HuH-7 (cell line): ENCODE results near the gene MME.

ENCODE experiments used
- DNase-seq: peaks from one replicate; pipeline ENCODE4 v3.0.0; 2011; ENCODE audit warnings: low spot score

MME gene

DNA sequence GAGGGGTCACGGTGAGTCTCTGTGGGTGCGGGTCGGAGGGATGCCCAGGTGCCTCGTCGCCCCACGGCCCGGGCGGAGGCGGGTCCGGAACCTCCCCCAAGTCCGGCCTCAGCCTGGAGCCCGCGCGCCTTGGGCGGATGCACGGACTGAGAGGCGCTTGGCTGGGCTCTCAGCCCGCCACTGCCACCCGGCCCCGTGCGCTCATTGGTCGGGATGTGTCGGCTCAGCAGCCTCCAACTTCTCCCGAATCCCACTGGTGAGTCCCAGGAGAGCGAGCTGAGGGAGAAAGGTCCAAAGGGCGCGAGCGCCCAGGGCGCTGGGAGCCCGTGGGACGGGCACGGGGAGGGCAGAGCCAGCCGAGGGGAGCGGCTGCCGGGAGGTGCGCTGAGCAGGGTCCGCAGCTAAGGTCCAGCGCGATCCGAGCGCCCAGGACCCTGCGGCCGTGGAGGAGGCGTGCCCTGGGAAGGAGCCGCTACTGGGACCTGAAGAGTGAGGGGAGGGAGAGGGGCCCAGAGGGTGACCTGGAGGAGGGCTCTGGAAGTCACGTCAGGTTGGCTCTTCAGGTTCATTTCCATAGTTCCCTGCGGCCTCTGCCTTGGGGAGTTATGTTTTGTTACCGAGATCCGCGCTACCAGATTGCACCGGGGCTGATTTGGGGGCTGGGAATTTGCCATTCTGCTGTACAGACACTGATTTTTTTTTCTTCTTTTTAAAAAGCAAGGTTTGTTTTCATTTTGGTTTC, at the start of gene MME:
Gene MME (plus strand): TSS at position 574 of the 742 bp plus-strand sequence. CDS start 3,849 bp downstream, outside the sequence.
- no peak for DNase-seq

DNA sequence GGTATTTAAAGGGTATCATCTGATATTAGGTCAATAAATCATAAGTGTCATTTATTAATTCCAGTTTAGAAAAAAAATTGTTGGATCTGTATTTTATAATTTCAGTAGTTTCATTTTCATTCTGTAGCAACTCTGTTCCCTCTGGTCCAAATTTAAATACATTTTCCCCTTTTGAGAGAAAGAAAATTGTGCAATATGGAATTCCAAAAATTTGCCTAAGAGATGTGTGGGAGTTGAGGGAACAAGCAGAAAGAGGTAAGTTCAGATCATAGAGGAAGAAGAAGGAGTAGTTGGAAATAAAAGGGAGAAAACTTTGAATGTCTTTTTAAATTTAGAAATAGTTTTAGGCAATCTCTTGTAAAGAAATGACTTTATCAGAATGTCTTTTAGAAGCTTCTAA, 48.9 kb upstream of the MME start:
- DNase-seq = no peak

DNA sequence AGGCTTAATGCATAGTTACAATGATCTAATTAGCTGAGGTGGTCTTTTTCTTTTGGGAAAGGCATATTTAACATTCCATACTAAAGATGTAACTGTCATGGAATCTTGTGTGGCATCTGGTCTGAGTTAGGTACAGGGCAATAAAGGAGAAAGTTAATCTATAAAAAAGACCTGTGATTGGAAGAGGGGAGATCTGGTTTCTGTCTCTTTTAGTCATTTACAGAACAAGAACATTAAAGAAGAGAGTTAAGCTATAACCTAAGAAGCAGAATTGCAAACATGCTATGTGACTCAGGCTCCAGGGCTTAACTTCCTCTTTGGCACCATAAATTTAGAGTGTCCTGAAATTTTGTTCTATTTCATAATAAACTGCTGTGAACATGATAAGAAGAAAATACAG, 47.2 kb upstream of the MME start:
- no peak for DNase-seq

DNA sequence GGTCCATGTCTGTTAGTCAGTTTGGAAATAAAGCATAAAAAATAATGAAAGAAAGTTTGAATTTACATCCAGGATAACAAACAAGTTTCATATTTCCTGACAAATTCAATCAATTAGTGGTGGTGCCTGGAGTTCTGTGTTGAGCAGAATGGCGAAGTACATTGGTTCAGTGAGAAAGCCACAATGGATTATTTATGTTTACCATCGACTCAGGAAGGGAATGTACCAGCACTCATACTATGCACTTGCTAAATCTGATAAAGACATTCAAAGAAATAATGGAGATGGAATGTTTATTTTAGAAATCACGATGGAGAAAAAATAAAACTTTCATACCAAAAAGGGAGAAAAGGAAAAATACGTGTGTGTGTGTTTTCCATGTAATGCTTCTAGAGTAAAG, 45.3 kb upstream of the MME start:
- DNase-seq = no peak

DNA sequence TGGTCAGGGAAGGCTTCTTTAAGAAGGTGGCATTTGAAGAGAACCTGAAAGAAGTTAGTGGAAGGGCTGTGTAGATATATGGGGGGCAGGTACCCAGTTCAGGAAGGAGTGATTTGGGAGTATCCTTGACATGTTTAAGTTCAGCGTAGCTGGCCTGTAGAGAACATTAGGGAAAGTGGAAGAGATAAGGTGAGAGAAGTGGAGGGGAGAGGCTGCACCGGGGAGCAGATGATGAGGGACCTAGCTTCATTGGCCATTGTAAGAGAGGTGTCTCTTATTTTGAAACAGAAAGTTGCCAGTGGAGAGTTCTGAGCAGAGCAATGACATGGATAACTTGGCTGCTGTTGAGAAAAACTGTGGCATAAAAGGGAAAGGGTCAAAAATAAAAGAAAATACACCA, 44.6 kb upstream of the MME start:
- DNase-seq = no peak

DNA sequence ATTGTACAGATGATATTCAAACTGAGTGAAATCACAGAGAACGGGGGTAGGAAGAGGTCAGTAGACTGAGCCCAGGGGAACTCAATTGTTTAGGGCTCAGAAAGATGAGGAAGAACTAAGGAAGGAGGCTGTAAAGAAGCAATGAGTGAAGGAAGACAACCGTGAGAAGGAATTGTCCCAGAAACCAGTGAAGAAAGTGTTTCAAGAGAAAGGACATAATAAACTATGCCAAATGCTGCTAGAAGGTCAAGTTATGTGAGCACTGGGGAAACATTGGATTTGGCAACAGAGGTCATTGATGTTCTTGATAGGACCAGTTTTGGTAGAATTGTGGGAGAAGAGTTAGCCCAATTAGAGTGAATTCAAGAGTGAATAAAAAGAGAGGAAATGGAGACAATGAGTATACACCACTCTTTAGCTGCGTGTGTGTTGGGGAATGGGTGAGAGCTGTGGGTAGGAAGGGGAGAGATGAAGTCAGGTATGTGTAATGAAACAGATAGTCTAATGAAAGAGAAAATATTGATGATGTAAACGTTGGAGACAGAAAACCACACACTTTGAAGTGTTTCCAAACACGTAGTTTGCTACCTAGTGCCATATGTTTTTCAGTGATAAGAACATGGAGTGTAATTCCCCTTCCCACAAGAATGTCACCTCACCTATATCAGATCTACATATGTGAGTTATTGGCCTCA, 42.5 kb upstream of the MME start:
- no peak for DNase-seq

DNA sequence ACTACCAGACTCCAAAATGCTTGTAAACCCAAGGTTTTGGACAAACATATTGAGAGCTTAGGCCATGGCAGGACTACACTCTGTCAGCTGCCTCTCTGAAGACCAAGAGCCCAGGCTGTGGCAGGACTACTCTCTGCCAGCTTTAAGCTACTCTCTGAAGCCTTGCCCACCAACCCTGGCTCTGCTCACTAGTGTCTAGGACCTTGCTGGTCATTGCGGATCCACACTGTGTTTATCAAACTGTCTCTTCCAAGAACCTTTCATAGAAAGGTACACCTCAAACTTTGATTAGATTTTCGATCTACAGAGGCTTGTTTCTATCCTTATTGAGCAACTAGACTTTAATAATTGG, 41.9 kb upstream of the MME start:
- no peak for DNase-seq

DNA sequence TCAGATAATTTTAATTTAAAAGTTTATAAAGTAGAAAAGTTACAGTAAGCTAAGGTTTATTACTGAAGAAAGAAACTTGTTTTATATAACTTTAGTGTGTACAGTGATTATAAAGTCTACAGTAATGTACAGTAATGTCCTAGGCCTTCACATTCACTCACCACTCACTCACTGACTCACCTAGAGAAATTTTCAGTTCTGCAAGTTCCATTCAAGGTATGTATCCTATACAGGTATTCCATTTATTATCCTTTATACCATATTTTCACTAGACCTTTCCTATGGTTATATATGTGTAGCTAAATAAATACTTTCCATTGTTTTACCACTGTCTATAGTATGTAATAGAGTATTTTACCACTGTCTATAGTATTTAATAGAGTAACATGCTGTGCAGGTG, 33.2 kb upstream of the MME start:
- DNase-seq = no peak

DNA sequence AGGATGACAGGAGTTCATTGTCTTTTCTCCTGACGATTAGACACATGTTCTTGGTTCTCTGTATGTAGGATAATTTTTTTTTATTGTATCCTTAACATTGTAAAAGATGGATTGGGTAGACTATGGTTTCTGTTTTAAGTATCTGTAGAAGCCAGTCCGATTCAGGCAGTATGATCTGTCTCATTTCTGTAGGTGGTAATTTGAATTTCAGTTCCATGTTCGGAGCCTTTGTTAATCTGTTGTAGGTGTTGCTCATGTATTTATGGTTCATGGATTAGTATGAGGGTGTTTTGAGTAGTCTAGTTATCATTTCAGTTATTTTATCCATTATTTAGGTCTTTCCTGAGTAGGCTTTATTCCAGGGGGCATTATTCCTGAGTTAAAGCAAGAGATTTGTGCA, 32.4 kb upstream of the MME start:
- DNase-seq = no peak

DNA sequence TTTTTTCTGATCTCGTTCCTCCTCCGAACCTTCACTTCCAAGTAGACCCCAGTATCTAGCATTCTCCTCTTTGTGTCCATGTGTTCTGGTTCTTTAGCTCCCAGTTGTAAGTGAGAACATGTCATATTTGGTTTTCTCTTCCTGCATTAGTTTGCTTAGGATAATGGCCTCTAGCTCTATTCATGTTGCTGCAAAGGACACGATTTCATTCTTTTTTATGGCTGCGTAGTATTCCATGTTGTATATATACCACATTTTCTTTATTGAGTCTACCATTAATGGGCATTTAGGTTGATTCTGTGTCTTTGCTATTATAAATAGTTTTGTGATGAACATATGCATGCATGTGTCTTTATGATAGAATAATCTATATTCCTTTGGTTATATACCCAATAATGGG, 30.2 kb upstream of the MME start:
- no peak for DNase-seq

DNA sequence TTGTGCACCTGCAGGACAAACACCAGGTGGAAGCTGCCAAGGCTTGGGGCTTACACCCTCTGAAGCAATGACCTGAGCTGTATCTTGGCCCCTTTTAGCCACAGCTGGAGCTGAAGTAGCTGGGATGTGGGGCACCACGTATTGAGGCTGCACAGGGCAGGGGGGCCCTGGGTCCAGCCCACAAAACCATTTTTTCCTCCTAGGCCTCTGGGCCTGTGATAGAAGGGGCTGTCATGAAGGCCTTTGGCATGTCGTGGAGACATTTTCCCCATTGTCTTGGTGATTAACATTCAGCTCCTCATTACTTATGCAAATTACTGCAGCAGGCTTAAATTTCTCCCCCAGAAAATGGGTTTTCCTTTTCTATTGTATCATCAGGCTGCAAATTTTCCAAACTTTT, 27.6 kb upstream of the MME start:
- no peak for DNase-seq

DNA sequence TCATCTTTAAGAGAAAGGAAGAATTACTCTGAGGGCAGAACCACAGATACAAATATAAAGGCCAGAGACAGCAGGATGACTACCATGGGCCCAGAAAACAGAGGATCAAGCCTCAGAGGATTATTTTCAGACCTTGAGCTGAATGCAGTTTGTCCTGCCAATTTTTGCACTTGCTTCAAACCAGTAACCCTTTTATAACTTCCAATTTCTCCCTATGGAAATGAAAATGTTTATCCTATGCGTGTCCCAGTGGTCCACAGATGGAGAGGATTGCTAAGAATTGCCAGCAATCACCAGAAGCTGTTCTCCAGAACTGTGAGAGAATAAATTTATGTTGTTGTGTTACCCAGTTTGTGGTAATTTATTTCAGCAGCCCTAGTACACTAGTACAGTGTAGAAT, 26.4 kb upstream of the MME start:
- no peak for DNase-seq

DNA sequence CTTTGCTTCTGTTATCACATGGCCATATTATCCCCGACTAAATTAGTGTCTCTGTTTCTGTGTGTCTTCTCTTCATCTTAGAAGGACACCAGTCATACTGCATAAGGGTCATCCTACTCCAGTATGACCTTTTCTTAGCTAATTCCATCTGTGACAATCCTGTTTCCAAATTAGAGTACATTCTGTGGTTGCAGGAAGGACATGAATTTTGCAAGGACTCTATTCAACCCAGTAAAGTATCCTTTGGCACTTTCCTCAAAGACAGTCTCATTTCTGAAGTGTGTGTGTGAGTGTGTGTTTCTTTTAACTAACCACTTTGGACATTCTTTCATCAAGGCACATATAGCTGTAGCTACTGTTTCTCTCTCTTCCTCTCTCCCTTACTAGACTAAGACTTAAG, 15.2 kb upstream of the MME start:
- DNase-seq = no peak

DNA sequence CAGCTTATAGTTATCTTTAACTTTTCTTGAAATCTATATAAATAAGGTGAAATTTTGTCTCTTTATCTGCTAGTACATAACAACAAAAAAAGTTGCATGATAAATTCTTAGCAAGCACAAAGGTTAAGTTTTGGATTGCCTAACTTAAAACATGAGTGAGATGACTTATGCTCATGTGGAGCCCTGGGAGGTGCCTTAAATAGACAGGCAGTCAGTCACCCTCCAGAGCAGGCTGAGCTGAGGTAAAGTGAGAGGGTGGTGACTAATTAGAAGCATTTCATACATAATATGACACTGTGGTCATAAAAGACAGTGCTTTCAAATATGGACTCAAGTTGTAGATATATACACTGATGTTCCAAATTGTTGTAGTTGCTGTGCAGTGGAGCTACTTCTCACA, 14.6 kb upstream of the MME start:
- DNase-seq = no peak

DNA sequence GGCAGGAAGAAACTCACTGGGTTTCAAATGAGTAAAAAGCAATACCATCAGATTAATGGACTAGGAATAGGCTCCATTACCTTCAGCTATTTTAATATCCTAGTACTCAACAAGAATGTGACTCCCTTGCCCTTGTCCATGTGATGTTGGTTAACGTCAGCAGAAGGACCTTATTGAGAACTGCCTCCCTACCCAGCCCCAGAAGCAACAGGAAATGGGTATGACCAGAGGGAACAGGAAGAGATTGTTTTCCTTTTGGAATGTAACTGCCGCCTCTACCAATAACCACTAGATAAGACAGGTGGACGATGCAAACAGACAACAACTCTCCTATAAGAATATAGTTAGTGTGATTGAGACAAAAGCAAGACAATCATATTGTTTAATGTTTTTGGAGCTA, 10.4 kb upstream of the MME start:
- no peak for DNase-seq

DNA sequence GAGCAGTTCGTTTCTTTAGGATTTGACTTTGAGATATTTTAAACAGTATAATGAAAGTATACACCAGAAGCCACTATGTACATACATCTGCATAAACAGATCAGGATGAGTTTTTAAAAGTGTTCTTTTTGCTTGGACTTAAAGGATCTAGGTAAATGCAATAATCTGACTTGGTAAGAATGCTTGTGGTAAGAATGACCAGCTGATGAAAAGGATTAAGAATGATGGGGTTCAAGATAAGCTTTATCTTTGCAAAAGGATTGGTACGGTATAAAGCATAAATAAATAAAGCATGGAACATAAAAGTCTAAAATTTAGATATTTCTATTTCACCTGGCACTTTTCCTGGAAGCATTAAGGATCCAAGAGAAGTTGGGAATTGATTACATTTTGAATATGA, 9.8 kb upstream of the MME start:
- no peak for DNase-seq

DNA sequence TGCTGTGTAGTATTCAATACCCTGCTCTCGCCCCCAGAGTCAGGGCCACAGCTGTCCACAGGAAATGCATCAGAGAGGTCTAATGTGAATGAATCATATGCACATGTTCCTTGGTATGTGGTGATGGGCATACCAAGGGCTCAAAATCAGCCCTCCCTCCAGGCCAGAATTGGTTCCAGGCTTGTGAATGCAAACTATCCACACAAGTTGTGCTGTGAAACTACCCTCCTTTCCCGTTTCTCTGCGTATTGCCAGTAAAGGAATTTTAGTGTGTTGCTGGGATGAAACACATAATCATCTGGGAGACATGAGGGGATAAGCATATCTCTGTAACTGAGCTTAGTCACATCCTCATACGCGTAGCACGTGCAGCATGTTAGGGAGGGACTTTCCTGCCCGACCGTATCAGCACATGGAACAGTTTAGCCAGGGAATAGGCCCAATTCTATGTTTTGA, 9.2 kb upstream of the MME start:
- DNase-seq = no peak

DNA sequence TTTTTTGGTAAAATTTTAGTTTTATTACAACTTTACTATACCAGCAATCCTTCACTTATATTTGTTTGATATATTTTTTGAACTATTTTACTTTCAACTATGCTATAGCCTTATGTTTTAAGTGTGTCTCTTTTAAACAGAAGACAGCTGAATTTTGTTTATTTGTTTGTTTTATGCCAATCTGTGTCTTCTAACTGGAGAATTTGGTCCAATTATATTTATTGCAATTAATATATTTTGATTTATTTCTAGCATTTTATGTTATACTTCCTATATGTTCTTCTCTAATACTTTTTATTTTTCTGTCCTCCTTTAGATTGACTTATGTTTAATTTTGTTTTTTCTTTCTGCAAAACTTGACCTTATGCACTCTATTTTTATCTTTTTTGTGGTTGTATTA, 4.9 kb upstream of the MME start:
- DNase-seq = no peak

DNA sequence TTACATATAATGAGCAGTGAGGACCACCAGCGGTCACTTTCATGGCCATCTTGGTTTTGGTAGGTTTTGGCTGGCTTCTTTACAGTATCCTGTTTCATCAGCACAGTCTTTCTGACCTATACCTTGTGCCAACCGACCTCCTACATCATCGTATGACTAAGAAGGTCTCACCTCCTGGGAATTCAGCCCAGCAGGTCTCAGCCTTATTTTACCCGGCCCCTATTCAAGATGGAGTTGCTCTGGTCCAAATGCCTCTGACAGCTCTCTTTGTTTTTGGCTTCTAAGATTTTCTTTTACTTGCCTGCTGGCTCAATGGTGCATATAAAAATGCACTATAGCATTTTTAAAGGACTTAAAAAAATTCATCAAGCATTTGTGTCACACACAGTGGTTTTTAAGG, 3.2 kb upstream of the MME start:
- DNase-seq = no peak

DNA sequence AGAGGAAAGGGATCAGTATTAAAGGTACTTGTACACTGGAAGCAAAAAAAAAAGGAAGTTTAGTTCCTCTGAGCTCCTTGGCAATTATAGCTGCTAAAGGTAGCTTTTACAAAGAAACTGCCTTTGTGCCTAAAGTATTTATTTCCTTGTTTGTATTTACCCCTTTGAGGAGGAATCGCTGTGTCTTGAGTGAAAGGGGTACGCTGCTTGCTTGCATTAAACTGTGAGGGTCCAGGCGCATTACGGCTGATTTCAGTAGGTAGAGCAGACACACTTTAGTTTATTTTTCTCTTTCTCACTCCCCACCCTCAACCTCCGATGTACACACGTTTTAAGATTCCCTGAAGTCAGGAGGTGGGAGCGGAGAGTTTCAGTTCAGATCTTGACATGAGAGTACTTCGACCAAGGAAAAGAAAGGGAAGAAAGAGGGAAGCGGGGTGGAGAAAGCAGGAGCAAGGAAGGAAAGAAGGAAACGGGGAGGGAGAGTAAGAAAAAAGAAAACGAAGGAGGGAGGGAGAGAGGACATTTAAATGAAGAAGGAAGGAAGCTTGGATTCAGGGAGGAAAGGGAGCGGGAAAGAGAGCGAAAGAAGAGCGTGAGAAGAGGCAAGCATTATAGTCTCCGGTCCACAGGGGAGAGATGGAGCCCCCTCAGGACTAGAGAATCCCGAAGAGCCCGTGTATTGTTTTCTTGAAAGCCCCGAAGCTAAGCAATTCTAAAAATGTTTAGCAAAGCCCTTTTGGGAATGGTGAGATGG, 1.2 kb upstream of the MME start:
- DNase-seq = no peak

DNA sequence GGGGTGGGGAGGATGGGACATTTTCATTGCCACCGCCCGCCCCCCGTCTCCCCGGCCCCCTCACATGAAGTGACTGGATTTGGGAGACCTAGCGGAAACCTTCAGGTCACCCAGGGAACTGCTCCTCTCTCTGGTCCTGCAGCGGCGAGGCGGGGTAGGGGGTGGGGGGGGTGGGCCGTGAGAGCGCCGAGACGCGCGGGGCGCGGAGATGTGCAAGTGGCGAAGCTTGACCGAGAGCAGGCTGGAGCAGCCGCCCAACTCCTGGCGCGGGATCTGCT, 712 bp upstream of the MME start:
- no peak for DNase-seq

DNA sequence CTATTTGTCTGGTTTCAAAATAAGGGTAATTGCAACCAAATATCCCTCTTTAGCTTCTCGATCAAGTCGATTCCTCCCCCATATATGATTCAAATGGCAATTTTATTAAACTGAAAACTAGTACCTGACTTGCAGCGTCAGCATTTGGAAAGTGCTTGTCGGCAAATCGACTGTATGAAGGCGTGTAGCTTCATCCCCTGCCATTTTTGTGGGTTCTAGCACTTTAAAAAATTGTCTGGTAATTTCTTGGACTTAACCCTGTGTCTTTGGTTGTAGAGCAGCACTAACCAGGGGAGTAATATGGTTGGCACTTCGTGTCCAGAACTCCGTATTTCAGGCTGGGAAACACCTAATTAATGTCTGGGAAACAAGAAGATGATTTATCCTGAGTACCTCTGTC, 573 bp downstream of the MME start:
- no peak for DNase-seq

DNA sequence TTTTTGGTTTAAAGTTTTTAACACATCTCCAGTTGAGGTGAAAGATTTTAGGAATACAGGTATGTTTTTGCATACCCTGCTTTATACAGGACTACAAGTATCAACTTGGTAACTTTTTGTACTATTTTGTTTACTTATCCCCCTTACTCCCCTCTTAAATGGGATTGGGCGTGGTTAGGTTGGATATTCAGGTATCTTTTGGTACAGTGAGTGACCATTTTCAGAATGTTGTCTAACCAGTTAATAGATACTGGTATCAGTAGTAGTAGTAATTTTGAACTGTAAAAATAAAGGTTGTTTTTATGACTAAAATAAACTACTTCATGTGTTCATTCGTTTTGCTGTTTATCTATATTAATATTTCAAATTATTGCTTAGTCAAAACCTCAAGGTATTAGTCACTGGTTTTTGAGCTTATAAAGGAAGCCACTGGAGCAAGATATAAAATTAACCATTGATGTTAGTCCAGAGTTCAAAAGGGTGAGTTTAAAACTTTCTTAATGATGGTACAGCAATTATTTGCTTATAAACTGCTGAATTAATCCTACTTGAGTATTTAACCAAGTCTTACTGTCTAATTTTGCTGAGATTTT, 3.3 kb downstream of the MME start:
- no peak for DNase-seq
